ENCODE results near the gene RNLS.

Gene RNLS

DNA sequence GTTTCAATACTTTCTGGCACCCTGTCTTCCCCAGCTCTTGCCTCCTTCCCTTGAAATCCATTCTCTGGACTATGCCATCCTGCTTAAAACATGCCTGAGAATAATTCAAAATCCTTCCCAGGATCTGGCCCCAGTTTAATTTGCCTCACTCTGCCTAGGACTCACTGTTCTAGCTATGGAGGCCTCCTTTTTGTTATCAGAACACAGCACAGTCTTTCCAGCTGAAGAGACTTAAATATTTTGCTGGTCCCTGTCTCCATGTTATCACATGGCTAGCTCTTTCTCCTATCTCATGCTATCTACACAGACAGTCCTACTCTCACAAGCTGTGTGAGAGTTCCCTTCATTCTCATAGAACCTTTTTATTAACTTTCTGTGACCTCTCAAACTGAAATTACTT is 194.8 kb downstream of the RNLS start:
- Histone ChIP-seq H3K4me2 (ENCODE audit: low read depth, low read length, poor library complexity, severe bottlenecking) (peak overlapping the region; percentile 93), H4K20me1 (ENCODE audit: low read depth, low read length) (no peaks in the 10 kb centered on the region), H3K9ac (ENCODE audit: low read length) (peak overlapping the region; percentile 65), H3K27ac (ENCODE audit: low read depth, low read length) (peak overlapping the region; percentile 98), H3F3A (ENCODE audit: insufficient read depth) (peaks cover 56% of the 10 kb centered on the region), H3K27me3 (ENCODE audit: low read length) (no peaks in the 10 kb centered on the region), H3K9me3 (ENCODE audit: insufficient read depth, low read length) (no peaks in the 10 kb centered on the region; the same call in 1 of the 2 replicates), H3K9me2 (replicated peaks; ENCODE audit: insufficient read depth, low read length) (no peaks in the 10 kb centered on the region), H3K36me3 (ENCODE audit: low read length) (peaks cover 3% of the 10 kb centered on the region; the same call in 1 of the 2 replicates), H3K4me3 (ENCODE audit: insufficient read depth, low read length, poor library complexity, severe bottlenecking) (no peak overlapping the region), H3K79me2 (ENCODE audit: insufficient read depth, low read length) (no peaks in the 10 kb centered on the region), H2AFZ (ENCODE audit: low read depth, low read length, severe bottlenecking) (peak overlapping the region; percentile 66)
- TF ChIP-seq, protein P1, sequence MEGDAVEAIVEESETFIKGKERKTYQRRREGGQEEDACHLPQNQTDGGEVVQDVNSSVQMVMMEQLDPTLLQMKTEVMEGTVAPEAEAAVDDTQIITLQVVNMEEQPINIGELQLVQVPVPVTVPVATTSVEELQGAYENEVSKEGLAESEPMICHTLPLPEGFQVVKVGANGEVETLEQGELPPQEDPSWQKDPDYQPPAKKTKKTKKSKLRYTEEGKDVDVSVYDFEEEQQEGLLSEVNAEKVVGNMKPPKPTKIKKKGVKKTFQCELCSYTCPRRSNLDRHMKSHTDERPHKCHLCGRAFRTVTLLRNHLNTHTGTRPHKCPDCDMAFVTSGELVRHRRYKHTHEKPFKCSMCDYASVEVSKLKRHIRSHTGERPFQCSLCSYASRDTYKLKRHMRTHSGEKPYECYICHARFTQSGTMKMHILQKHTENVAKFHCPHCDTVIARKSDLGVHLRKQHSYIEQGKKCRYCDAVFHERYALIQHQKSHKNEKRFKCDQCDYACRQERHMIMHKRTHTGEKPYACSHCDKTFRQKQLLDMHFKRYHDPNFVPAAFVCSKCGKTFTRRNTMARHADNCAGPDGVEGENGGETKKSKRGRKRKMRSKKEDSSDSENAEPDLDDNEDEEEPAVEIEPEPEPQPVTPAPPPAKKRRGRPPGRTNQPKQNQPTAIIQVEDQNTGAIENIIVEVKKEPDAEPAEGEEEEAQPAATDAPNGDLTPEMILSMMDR (IDR thresholded peaks at IDR 0.05; ENCODE audit: insufficient read depth, low read length, poor library complexity, severe bottlenecking), result no peak
- TF ChIP-seq EZH2phosphoT487 (conservative IDR thresholded peaks at IDR 0.05; ENCODE audit: low read length), result no peak

DNA sequence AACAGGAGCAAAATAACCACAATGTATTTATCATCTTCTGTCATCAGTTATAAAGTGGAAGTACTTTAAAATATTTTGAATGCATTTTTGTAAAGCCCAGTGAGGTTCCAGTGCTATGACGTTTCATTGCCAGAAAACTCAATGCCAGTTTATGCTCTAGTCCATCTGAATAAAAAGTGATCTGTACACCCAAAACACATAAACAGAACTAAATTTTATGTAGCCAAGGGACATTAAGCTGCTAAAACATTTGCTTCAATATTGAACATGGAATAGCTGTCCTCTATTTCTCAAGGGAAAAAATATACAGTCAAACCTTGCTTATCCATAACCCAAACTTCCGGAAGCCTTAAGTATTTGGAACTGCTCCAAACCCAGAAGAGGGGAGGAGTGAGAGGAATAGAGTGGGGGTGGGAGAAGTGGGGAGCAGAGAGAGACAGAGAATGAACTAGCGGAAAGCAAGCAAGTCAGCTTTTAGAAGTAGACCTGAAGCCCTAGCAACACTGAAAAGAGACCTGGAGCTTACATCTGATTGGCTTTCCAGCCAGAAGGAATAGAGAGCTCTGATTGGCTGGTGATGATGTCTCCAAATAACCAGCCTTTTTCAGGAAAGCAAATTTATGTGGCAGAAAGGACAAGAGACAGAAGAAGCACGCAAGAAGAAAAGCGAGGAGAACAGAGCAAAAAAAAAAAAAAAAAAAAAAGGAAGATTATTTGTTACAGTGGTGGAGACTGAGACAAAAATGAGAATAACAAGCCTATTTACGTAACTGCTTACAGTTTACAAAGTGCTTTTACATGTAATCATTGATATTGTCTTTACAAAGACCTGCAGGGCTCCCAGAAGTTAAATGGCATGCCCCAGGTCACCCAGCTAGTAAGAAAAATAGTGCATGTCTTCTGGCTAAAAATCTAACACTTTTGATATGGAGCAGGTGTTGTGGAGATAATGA is 196.0 kb downstream of the RNLS start:
- H3F3A ChIP-seq (ENCODE audit: insufficient read depth), result peaks cover 53% of the 10 kb centered on the region
- H3K27me3 ChIP-seq (ENCODE audit: low read length), result no peaks in the 10 kb centered on the region
- H3K9me2 ChIP-seq (replicated peaks; ENCODE audit: insufficient read depth, low read length), result no peaks in the 10 kb centered on the region
- H3K79me2 ChIP-seq (ENCODE audit: insufficient read depth, low read length), result no peaks in the 10 kb centered on the region
- H3K4me2 ChIP-seq (ENCODE audit: low read depth, low read length, poor library complexity, severe bottlenecking), result peak overlapping the region; percentile 93
- H3K36me3 ChIP-seq (ENCODE audit: low read length), result peaks cover 15% of the 10 kb centered on the region; the same call in 1 of the 2 replicates
- H4K20me1 ChIP-seq (ENCODE audit: low read depth, low read length), result no peaks in the 10 kb centered on the region
- peak overlapping the region; percentile 50 for H3K4me3 ChIP-seq (ENCODE audit: insufficient read depth, low read length, poor library complexity, severe bottlenecking)
- peak overlapping the region; percentile 98 for H3K27ac ChIP-seq (ENCODE audit: low read depth, low read length)
- TF ChIP-seq, protein P1 (IDR thresholded peaks at IDR 0.05; ENCODE audit: insufficient read depth, low read length, poor library complexity, severe bottlenecking), result no peak
- TF ChIP-seq EZH2phosphoT487 (conservative IDR thresholded peaks at IDR 0.05; ENCODE audit: low read length), result no peak
- H3K9me3 ChIP-seq (ENCODE audit: insufficient read depth, low read length), result peaks cover 9% of the 10 kb centered on the region; the same call in 1 of the 2 replicates
- H3K9ac ChIP-seq (ENCODE audit: low read length), result peak overlapping the region; percentile 65
- no peak overlapping the region for H2AFZ ChIP-seq (ENCODE audit: low read depth, low read length, severe bottlenecking)

DNA sequence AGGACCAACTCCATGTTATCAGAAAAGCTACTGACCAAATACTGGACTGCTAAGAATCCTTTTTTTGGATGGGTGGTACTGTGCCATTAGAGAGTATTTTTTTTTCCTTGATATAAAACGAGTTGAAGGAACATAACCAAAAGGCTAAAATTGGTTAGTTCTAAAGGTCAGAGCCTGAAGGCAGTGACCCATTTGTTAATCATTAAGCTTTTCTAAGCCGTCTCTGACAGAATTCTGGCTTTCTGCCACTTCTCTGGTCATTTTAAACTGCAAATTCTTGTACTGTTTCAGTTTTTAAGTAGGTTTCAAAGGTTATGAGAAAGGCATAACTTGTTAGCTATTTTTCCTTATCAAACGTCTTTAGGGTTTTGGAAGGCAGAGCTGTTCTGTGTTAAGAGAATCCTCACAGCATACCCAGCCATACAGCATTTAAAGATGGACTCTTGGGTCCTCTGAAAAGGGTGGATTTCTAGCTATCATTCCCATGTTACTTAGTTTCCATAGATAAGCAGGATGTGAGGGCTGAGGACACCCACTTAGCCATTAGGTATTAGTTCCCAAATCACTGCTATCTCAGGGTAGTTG is 196.8 kb downstream of the RNLS start:
- no peaks in the 10 kb centered on the region for H3K9me2 ChIP-seq (replicated peaks; ENCODE audit: insufficient read depth, low read length)
- peaks cover 49% of the 10 kb centered on the region for H3F3A ChIP-seq (ENCODE audit: insufficient read depth)
- TF ChIP-seq, protein P1 (IDR thresholded peaks at IDR 0.05; ENCODE audit: insufficient read depth, low read length, poor library complexity, severe bottlenecking), result no peak
- H3K27ac ChIP-seq (ENCODE audit: low read depth, low read length), result peak overlapping the region; percentile 98
- H3K4me2 ChIP-seq (ENCODE audit: low read depth, low read length, poor library complexity, severe bottlenecking), result peak overlapping the region; percentile 93
- peaks cover 9% of the 10 kb centered on the region; the same call in 1 of the 2 replicates for H3K9me3 ChIP-seq (ENCODE audit: insufficient read depth, low read length)
- no peaks in the 10 kb centered on the region for H3K27me3 ChIP-seq (ENCODE audit: low read length)
- no peaks in the 10 kb centered on the region for H3K79me2 ChIP-seq (ENCODE audit: insufficient read depth, low read length)
- H4K20me1 ChIP-seq (ENCODE audit: low read depth, low read length), result no peaks in the 10 kb centered on the region
- peak overlapping the region; percentile 50 for H3K4me3 ChIP-seq (ENCODE audit: insufficient read depth, low read length, poor library complexity, severe bottlenecking)
- peaks cover 15% of the 10 kb centered on the region; the same call in 1 of the 2 replicates for H3K36me3 ChIP-seq (ENCODE audit: low read length)
- H3K9ac ChIP-seq (ENCODE audit: low read length), result peak overlapping the region; percentile 65
- H2AFZ ChIP-seq (ENCODE audit: low read depth, low read length, severe bottlenecking), result peak overlapping the region; percentile 42
